ENCODE results near the gene DPM1.

The DPM1 gene

DNA sequence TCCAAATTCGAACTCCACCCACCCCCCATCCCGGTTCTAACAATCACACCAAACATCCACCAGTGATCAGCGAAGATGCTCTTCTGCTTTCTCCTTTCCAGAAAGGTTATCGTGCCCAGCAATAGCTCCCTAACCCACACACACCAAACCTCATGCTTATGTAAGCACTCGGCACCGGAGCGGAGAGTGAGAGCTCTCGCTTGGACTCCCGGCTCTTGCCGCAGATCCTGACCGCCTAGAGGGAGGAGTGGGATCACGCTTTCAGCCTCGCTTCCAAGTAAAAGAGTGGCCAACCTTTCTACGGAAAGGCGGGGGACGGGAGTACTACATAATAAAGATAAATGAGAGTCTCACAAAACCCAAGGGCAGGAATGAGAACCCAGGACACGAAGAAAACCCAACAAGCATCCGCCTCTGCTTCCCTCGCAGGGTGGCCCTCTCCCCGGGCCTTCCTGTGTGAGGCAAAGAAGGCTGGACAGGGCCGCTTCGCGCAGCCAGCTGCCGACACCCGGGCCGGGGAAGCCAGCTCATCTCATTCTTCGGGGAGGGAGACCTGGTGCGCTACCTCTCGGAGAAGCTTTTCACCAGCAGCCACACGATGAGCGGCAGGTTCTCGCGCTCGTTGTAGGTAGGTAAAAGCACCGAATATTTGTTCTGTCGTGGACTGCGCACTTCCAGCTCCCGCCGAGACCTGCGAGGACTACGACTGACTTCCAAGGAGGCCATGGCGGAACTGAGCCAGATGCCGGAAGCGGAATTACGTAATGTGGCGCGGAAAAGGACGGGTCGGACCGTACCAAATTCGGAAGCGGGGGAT is at the start of gene DPM1:
Gene DPM1, minus strand, starts transcription at position 735 of the 817 bp plus-strand sequence. Its CDS starts 9 bp downstream, at position 726.
- DNase-seq (ENCODE audit: low read depth in 2 of 2), result no peak

DNA sequence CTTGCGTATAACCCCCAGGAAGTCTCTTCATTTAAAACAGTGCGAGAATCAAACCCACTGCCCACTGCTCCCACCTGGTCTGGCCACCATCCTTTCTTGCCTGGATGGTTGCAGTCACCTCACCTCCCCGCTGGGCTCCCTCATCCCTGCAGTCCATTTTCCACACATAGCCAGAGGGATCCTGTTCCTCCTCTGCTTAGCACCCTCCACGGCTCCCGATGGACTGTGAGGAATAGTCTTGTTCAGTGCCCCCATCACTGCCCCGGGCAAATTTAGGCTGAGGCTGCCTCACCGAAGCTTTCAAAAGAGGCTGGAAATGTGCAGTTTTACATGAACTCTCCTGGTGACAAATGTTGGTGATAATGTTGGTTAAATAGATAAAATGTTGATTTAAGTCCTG is 46.9 kb upstream of the DPM1 start:
- DNase-seq (ENCODE audit: low read depth in 2 of 2), result no peak

DNA sequence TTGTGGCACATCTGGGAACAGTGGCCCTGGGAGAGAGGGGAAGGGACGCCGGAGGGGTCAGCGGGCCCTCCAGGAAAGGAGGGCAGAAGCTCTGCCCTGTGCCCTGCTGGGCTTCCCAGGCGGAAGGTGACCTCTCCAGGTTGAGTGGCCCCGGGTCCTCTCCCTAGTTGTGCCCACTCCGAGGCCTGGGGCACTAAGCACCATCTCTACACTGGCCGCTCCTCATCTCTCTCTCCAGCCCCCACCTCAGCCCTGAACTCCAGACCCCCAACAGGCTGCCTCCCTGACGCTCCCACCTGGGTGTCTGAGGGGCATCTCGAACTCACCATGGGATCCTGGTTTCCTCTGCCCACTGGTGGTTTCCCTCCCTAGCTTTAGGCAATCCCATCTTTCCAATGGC is 46.4 kb upstream of the DPM1 start:
- DNase-seq (ENCODE audit: low read depth in 2 of 2), result no peak

DNA sequence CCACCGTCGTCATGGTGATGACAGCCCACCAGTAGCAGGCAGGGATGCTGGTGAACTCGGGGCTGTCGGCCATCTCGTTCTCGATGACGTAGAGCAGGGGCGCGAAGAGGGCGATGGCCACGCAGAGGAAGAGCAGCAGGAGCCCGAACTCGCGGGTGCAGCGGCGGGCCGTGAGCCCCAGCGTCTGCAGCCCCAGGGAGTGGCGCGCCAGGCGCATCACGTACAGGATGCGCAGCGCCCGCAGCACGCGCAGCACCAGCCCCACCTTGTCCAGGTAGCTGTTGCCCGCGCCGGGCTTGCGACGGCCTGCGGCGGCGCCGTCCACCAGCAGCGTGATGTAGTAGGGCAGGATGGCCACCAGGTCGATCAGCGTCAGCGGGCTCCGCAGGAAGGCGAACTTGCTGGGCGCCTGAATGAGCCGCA is 46.0 kb upstream of the DPM1 start:
- DNase-seq (ENCODE audit: low read depth in 2 of 2), result no peak

DNA sequence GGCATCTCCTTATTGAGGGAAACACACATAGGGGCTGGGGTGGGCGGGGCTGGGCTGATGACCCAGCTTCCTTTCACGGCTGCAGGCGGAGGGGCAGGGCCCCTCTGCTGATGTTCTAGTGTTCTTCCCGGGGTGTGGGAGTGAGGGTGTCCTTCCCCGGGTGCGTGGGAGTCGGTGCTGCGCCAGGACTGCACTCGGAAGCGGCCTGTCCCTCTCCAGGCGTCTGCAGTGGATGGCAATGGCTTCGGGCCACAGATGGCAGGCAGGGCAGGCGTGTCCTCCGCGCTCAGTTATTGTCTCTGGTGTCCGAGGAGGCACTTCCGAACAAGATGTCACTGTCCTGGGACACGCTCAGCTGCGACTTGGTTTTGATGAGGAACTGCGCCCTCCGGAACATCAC is 45.4 kb upstream of the DPM1 start:
- DNase-seq (ENCODE audit: low read depth in 2 of 2), result no peak

DNA sequence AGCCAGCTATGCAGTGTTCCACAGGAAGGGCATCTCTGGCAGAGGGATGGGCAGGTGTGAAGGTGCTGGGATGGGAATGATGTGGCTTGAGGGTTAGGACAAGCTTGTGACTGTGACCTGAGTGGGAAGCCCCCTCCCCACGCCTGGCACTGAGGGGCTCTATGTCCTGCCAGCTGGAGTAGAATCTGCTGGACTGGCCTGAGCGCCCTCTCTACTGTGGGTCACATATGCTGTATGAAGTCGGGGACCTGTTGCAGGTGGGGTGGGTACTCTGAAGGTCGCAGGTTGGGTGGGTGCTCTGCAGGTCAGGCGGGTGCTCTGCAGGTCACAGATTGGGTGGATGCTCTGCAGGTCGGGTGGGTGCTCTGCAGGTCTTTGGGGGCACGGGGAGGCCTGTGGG is 44.3 kb upstream of the DPM1 start:
- DNase-seq (ENCODE audit: low read depth in 2 of 2), result no peak

DNA sequence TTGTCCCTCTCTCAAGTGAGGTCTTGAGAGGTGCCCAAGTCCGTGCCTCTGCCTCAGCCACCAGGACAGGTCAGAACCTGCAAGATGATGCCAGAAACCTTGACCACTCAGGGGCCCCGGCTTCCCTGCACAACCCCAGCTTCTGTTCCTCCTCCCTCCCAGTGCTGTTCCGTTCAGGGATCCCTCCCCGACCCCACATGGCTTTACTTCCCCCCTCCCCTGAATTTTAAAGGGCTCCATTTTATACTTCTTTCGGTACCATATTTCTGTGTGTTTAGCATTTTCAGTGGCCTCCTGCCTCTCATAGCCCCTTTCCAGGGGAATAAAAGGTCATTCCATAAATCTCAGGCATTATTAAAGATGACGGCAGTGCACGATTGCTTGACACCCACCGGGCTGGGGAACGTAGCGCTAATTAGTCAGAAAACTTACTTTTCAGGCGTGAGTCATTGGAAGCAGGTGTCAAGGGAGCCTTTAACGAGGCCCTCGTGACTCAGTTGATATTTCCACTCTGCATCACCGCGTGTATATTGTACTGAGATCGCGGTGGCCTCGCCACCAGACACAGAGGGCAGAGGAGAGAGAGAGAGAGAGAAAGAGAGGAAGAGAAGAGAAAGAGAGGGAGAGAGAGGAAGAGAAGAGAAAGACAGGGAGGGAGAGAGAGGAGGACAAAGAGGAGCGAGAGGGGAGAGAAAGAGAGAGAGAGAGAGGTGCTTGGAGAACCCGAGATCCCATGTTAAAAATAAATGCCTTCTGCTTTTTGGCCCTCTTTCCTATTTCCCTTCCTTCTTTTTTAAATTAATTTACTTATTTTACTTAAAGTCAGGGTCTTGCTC is 43.3 kb upstream of the DPM1 start:
- DNase-seq (ENCODE audit: low read depth in 2 of 2), result no peak

DNA sequence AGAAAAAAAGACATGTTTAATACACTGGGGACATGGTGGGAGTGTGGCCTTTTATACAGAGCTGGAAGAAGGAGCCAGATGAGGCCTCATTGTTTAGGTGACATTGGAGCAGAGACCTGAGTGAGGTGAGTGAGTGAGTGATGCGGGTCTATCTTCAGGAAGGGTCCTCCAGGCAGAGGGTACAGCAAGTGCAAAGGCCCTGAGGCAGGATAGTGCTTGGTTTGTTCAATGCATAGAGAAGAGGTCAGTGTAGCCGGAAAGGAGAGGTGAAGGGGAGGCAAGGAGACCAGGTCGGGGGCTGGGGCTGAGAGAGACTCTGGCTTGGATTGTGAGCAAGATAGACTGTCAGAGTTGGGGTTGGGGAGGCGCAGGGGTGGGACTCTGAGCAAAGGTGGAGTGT is 41.0 kb upstream of the DPM1 start:
- DNase-seq (ENCODE audit: low read depth in 2 of 2), result no peak

DNA sequence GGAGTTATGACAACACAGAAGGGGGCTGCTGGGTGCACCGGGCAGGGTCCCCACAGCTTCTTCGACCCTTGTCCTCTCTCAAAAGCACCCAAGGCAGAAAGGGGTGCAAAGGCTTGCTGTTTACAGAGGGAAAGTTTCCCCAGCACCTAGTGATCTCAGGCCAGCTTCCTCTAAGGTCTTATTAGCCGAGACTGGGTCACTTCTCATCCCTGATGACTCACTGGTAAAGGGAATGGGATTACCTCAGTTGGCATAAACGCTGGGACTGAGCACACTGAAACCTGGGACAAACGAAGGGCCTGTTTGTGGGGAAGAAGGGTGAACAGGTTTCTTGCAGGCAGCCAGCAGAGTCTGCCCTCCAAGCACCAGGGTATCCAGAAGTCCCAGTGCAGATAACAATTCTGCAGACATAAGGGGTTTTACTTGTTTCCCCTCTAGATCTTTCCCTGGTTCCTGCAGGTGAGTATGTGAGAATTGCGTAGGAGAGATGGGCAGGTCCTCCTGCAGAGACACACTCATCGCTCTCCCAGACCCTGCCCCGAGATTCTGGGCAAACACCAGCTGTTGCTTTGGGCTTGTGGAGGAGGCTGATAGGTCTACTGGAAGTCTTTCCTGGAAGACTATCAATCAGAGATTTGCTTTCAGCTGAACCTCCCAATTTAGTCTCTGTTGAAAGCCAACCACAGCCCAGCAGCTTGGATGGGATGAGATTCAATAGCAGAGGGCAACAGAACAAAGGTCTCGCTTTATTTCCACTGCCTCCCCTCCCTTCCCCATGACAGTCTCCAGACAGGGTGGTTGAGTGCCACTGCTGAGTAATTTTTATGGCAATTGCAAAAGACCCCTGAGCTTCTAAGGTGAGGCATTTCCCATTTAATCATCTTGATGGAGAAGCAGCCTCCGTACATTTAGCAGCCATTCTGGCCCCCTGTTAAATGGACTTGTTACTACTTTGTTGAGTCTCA is 38.9 kb upstream of the DPM1 start:
- no peak for DNase-seq (ENCODE audit: low read depth in 2 of 2)

DNA sequence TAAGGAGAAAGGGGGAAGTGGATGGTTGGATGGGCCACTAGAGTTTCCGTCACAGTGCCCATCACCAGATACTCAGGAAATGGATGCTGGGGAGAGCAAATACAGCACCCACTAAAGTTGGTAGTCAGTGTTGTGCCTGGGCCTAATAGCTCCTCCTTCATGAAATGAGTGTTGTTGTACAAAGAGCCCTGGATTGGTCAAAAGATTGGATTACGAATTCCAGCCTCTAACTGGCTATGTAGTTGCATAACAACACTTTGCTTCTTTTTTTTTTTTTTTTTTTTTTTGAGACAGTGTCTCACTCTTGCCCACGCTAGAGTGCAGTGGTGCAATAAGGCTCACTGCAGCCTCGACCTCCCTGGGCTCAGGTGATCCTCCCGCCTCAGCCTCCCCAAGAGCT is 37.2 kb upstream of the DPM1 start:
- DNase-seq (ENCODE audit: low read depth in 2 of 2), result no peak

DNA sequence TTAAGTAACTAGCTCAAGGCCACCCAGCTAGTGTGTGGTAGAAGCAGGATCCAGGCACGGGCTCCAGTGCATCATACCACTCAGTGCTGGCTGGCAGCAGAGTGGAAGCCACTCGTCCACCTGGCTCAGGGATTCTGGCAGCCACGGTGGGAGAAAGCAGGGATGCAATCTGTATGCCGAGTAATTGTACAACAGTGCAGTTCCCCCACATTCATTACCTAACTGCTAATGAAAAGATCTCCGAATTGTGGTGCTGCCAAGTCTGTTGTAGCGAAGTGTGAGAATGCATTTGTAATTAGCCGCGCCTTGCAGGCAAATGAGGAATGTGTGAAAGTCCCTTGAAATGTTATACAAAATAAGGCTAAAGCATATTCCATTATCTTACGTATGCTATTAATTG is 35.5 kb upstream of the DPM1 start:
- no peak for DNase-seq (ENCODE audit: low read depth in 2 of 2)

DNA sequence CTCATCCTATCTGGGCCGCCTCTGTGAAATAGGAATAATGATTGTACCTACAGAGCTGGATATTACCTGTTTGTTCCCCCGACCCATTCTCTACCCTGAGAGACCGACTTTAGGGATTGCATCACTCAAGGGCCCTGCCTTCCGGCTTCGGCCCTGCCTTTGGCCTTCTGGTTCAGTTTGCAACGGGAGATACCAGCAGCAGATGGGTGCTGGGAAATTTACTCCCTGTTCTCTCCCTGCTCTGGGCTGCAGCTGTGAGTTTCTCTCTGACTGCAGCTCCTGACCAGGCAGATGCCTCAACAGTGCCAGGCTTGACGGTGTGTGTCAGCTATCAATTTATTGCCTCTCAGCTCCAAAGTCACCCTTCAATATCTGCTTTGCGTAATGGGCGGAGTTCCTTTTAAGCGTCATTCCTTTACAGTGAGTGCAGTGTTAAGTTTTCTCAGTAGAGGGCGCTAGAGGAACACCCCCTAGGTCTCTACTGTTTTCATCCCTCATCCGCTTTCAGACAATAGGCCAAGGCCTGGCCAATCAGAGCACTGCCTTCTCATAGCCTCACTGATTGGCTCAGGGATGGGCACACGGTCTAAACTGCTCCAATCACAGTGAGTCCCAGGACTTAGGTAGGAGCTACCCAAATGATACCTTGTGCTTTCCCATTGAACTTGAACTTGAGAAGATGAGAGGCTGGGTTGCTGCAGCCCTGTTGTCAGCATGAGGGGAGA is 34.6 kb upstream of the DPM1 start:
- DNase-seq (ENCODE audit: low read depth in 2 of 2), result peak; percentile 62 to 65

DNA sequence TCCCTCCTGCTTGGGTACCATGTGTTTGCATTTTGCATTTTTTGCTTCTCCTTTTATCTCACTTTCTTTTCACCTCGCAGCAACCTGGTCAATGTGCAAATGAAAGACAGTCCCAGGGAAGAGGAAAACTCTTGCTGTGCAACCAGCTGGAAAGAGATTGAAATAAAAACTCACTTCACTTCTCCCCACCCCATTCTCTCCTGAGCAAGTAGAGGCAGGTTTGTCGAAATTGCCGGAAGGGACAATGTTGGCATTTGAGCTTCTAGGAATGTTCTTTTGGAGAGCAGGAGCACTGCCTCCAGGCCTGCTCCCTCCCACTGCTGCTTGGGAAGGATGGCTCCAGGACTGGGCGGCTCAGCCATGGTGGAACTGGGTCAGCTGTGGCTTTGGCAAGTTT is 34.0 kb upstream of the DPM1 start:
- no peak for DNase-seq (ENCODE audit: low read depth in 2 of 2)

DNA sequence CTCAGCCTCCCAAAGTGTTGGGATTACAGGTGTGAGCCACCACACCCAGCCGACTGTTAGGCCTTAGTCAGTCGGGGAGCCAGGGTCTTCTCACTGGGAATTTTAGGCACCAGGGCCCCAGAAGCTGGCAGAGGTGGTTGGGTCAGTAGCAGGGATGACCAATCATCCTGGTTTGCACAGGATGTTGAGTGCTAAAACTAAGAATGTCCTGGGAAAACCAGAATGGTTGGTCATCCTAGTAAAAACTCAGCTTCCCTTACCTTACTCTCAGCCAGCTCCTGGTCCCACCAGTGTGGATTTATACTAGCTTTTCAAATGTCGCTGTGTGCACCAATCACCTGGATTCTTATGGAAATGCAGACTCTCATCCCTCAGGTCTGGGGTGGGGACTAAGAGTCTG is 32.7 kb upstream of the DPM1 start:
- no peak for DNase-seq (ENCODE audit: low read depth in 2 of 2)

DNA sequence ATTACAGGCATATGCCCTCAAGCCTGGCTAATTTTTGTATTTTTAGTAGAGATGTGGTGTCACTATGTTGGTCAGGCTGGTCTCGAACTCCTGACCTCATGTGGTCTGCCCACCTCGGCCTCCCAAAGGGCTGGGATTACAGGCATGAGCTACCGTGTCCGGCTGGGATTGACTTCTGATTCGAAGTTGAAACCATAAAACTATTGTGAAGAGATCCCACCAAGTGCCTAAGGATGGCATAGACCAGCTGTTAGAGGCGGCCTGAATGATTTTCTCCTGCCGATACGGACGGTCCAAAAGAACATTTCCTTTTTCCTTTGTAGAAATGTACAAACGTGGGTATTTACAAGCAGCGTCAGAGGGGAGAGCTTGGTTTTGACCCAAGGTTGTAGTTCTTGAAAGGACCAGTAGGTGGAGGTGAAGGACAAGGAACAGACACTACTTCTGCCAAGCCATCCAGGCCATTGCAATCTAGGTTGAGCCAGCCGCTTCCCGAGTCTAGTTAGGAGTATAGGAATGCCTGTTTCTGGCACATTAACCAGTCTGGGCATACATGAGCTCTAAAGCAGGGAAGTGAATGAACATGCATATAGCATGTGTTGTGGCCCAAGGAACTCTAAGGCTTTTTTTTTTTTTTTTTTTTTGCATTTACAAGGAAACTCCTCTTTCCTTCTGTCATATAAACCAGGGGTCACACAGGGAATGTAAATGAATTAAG is 29.3 kb upstream of the DPM1 start:
- peak; percentile 73 to 74 for DNase-seq (ENCODE audit: low read depth in 2 of 2)

DNA sequence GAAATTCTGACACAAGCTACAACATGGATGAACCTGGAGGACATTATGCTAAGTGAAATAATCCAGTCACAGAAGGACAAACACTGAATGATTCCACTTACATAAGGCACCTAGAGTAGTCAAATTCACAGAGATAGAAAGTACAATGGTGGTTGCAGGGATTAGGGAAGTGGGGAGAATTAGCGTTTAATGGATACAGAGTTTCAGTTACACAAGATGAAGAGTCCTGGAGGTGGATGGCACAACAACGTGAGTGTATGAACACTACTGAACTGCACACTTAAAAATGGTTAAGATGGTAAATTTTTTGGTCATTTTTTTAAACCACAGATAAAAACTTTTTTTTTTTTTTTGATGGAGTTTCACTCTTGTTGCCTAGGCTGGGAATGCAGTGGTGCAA is 25.0 kb upstream of the DPM1 start:
- no peak for DNase-seq (ENCODE audit: low read depth in 2 of 2)

DNA sequence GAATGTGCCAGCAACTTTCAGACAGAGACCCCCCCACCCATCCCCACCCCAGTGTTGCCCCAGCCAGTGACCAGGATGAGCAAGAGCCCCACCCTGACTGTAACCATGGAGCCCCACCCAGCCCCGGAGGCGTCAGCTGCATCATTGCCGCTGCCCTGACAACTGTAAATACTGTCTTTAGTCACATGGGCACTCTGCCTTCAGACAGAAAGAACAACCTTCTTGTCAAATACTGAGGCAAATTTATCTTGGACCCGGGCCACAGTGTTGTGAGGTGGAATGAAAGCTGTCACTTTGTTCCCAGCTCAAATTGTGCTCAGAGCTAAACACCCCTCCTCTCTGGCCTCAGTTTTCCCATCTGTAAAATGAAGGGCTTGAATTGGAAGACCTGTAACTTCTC is 24.0 kb upstream of the DPM1 start:
- no peak for DNase-seq (ENCODE audit: low read depth in 2 of 2)

DNA sequence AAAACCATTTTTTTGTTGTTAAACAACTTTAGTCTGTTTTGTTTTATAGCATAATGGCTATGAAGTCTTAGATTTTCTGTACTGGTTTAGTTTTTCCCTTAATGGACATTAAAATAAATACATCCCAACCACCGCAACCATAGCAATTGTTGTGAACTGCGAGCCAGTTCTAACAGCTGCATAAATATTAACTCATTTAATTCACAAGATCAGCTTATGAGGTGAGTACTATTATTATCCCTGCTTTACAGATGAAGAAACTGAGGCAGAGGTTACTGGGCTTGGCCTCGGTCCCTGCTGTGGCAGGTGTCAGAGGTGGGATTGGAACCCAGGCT is 23.3 kb upstream of the DPM1 start:
- no peak for DNase-seq (ENCODE audit: low read depth in 2 of 2)

DNA sequence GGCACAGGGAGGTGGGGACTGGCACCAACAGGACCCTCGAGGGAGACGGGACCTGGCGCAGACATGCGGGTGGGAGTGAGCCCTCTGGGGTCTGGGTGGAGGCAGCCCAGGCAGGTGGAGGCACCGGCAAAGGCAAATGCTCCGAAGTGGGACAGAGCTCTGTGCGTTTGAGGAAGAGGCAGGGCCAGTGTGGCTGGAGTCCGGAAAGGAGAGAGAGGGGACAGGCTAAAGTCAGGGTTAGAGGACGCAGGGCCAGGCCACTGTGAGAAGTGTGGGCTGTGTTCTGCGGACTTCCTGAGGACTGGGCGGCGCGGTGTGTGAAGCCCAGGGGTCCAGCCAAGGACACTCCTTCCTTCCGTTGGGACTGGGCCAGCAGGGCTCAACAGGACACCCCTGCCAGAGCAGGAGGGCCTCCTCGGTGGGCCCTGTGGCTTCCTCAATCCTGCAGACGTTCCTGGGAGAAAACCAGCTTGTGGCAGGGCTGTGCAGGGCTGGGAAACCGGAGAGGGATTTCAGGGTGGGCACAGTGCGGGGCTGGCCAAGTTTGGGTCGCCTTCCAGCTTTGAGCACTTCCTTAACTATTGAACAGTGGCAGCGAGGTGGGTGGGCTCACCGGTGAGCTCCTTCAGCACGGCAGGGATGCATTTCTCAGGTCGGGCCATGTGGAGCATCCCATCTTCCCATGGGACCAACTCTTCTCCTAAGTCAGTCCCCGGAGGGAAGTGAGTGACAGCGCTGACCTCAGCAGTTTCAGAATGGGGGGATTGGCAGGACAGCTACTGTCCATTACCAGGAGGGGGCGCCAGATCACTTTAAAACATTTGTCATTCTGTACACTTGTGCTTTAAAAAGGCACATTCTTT is 22.8 kb upstream of the DPM1 start:
- DNase-seq (ENCODE audit: low read depth in 2 of 2), result peak; percentile 27 to 34
